Caco-2 (cell line): ENCODE data around the gene TMCC2. TPM values are rescaled to one million over a fixed set of nuclear protein-coding genes. Genes with fewer than 3 reads are reported as not detected.
A peak's percentile ranks its signal among the peaks of the same experiment; 100 is the strongest.

Experiments
- BruUV-seq: library from RNA; stranded (reverse); fragments of 400-500 nt; replicated peaks from 2 replicates; lab custom pipeline; 2021; lab: Mats Ljungman, UMichigan
- CTCF ChIA-PET: fragments of 300-600 bp; sonication (Branson Sonifier 250); formaldehyde crosslinking; loops from one replicate; lab custom pipeline; 2022; ENCODE audit warnings: antibody characterized with exemption; lab: Charles Lee
- POLR2A ChIA-PET: fragments of 300-600 bp; sonication (Branson Sonifier 250); formaldehyde crosslinking; loops from one replicate; lab custom pipeline; 2022; ENCODE audit warnings: antibody characterized with exemption; lab: Charles Lee
- DNase-seq, 2 experiments: peaks; one replicate each; pipeline versions ENCODE4 v3.0.0 to v3.0.0-alpha.2; 2020 to 2022
- H3K27me3 ChIP-seq: replicated peaks from 2 replicates; pipeline ENCODE4 v1.6.0; 2011; ENCODE audit warnings: low read length; ENCODE audit not compliant: control insufficient read depth, insufficient read depth
- H3K36me3 ChIP-seq: 2 replicates; pipeline ENCODE4 v1.5.1; 2011; ENCODE audit warnings: low read length; ENCODE audit not compliant: control insufficient read depth, insufficient read depth
- H3K4me1 ChIP-seq: fragments of 250-450 bp; sonication (Bioruptor Pico); 2 replicates; pipeline ENCODE4 v1.5.1; 2020; ENCODE audit warnings: mild to moderate bottlenecking
- H3K4me3 ChIP-seq: 2 replicates; pipeline ENCODE4 v1.5.1; 2011; ENCODE audit warnings: low read depth, mild to moderate bottlenecking, control low read depth, low read length
- H3K9me3 ChIP-seq: fragments of 250-450 bp; sonication (Bioruptor Pico); 2 replicates; pipeline ENCODE4 v1.5.1; 2020; ENCODE audit warnings: mild to moderate bottlenecking, moderate library complexity
- H3K27ac Mint-ChIP-seq: one replicate; pipeline ENCODE4 v1.8.0; 2022; ENCODE audit warnings: mixed read lengths; ENCODE audit not compliant: unreplicated experiment
- H3K27me3 Mint-ChIP-seq: one replicate; pipeline ENCODE4 v1.8.0; 2022; ENCODE audit warnings: mixed read lengths; ENCODE audit not compliant: insufficient read depth, unreplicated experiment
- H3K36me3 Mint-ChIP-seq: one replicate; pipeline ENCODE4 v1.8.0; 2022; ENCODE audit warnings: mild to moderate bottlenecking, mixed read lengths; ENCODE audit not compliant: insufficient read depth, unreplicated experiment
- H3K4me1 Mint-ChIP-seq: one replicate; pipeline ENCODE4 v1.8.0; 2022; ENCODE audit warnings: low read depth, mixed read lengths; ENCODE audit not compliant: unreplicated experiment
- H3K4me3 Mint-ChIP-seq: one replicate; pipeline ENCODE4 v1.8.0; 2022; ENCODE audit warnings: mild to moderate bottlenecking, moderate library complexity, mixed read lengths; ENCODE audit not compliant: unreplicated experiment
- H3K9me3 Mint-ChIP-seq: one replicate; pipeline ENCODE4 v1.8.0; 2022; ENCODE audit warnings: mixed read lengths; ENCODE audit not compliant: unreplicated experiment
- CTCF ChIP-seq, 2 experiments: fragments of 200-600 bp in 1 of 2; IDR thresholded peaks; 1 replicate in 1 of 2; 2 replicates in 1 of 2; pipeline versions ENCODE4 v1.5.1 to v1.8.0; 2011 to 2022; ENCODE audit warnings: antibody characterized with exemption in 1 of 2, control low read depth in 1 of 2, inconsistent platforms in 1 of 2, low read depth in 1 of 2, low read length in 1 of 2, mild to moderate bottlenecking in 1 of 2, moderate library complexity in 1 of 2; ENCODE audit not compliant: insufficient read depth in 1 of 2, severe bottlenecking in 1 of 2, unreplicated experiment in 1 of 2
- intact Hi-C: fragments of 100-400 bp; cut with micrococcal nuclease; formaldehyde crosslinking; loops from one replicate; pipeline ENCODE4 v1.10.0; 2022; ENCODE audit not compliant: unreplicated experiment
- total RNA-seq: library from RNA; stranded (reverse); gene quantifications from 2 replicates; pipeline ENCODE4 v1.2.3, GENCODE V29; 2022

Gene TMCC2
- total RNA-seq, 1 experiment from 2014 or later, result 0.91 TPM

DNA sequence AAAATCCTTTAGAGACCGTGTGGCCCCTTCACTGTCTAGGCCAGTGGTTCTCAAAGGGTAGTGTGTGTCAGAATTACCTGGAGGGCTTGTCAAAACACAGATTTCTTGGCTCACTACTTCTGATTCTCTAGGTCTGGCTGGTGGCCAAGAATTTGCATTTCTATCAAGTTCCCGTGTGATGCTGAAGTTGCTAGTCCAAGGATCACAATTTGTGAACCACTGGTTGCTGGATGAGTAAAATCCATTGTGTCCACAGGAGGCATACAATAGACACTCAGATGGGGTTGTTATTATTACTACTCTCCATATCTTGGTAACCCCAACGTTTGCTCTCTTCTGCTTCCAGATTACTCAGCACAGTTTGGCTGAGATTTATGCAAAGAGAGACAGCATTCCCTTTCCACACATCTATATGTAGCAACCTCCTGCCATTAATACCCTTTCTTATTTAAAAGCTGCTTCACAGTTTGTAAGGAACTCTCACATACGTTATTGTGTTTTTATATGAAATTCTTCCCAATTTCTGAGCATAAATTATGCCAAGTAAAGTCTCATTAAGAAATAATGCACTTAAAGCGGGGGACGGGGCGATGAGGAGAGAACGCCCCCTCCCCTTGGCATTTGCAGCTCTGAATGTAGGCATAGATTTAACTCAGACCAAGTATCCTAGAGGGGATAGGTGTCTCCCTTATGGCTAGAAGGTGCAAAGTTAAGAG lies 720 bp upstream of the TMCC2 start:
- H3K36me3 ChIP-seq, result no peaks in the 10 kb centered on the region
- Mint-ChIP-seq H3K36me3 (no peaks in the 10 kb centered on the region), H3K4me1 (peaks cover 7% of the 10 kb centered on the region), H3K27me3 (peaks cover 5% of the 10 kb centered on the region), H3K27ac (no peak overlapping the region), H3K4me3 (peak overlapping the region; percentile 83), H3K9me3 (no peaks in the 10 kb centered on the region)
- no peak for DNase-seq
- H3K4me1 ChIP-seq, result no peaks in the 10 kb centered on the region
- peak overlapping the region; percentile 66 for H3K4me3 ChIP-seq
- H3K9me3 ChIP-seq, result no peaks in the 10 kb centered on the region
- intact Hi-C loops, result loop anchor here (2.0 kb wide), 1 partner anchor 16 kb away; the partner anchor contains the start of gene DSTYK
- H3K27me3 ChIP-seq, result no peaks in the 10 kb centered on the region; the same call in 1 of the 2 replicates
- ChIA-PET CTCF (interaction anchor here (1.3 to 4.3 kb wide), 3 partner anchors 30 to 420 kb away, joined by 3 to 57 read pairs (median 4); no protein-coding TSS in a partner anchor), POLR2A (interaction anchor here (0.5 kb wide), 1 partner anchor 638 kb away, joined by 10 read pairs; no protein-coding TSS in a partner anchor)
- no peak for TF ChIP-seq CTCF (IDR thresholded peaks at IDR 0.05; ENCODE audit: insufficient read depth in 1 of 2, low read depth in 1 of 2, low read length in 1 of 2, severe bottlenecking in 1 of 2, unreplicated experiment in 1 of 2)
- no TSS peak for BruUV-seq

DNA sequence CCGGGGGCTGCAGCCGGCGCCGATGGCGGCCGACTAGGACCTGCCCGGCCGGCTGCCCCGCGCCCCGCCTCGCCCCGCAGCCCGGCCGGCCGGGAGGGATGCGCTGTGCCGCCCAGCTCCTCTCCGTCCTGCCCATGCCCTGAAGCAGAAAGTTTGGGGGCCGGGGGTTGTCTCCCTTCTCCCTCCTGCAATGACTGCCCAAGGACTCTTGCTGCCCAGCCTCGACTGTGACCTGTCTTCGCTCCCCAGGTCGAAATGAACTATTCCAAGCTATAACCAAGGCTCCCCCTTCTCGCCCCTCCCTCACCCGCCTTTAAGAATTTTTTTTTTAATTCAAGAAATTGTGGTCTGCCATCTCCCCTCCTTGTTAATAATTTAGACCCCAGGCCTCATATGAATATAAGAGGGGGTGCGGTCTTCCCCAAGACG lies 361 bp downstream of the TMCC2 start:
- no peaks in the 10 kb centered on the region for H3K36me3 Mint-ChIP-seq
- peaks cover 7% of the 10 kb centered on the region for H3K4me1 Mint-ChIP-seq
- H3K27me3 ChIP-seq, result no peaks in the 10 kb centered on the region; the same call in 1 of the 2 replicates
- DNase-seq, result no peak
- no peak for TF ChIP-seq CTCF (IDR thresholded peaks at IDR 0.05; ENCODE audit: insufficient read depth in 1 of 2, low read depth in 1 of 2, low read length in 1 of 2, severe bottlenecking in 1 of 2, unreplicated experiment in 1 of 2)
- BruUV-seq, result no TSS peak
- H3K27ac Mint-ChIP-seq, result no peak overlapping the region
- POLR2A ChIA-PET, result interaction anchor here (0.6 kb wide), 1 partner anchor 57 kb away, joined by 3 read pairs; no protein-coding TSS in a partner anchor
- peak overlapping the region; percentile 66 for H3K4me3 ChIP-seq
- intact Hi-C loops, result loop anchor here (2.0 kb wide), 1 partner anchor 97 kb away; no protein-coding TSS in a partner anchor
- no peaks in the 10 kb centered on the region for H3K9me3 ChIP-seq
- H3K9me3 Mint-ChIP-seq, result no peaks in the 10 kb centered on the region
- H3K27me3 Mint-ChIP-seq, result peaks cover 5% of the 10 kb centered on the region
- H3K4me3 Mint-ChIP-seq, result peak overlapping the region; percentile 83
- no peaks in the 10 kb centered on the region for H3K4me1 ChIP-seq
- CTCF ChIA-PET, result interaction anchor here (0.6 to 4.3 kb wide), 14 partner anchors 18 to 421 kb away, joined by 3 to 57 read pairs (median 4); partner anchors contain the start of gene TMEM81
- no peaks in the 10 kb centered on the region for H3K36me3 ChIP-seq

GRCh38 chr1:205229399-205229871 lies 1.7 kb downstream of the TMCC2 start:
- Histone ChIP-seq H3K9me3 (no peaks in the 10 kb centered on the region), H3K27me3 (no peaks in the 10 kb centered on the region), H3K36me3 (no peaks in the 10 kb centered on the region), H3K4me1 (no peaks in the 10 kb centered on the region), H3K4me3 (peak overlapping the region; percentile 66)
- Mint-ChIP-seq H3K4me1 (peaks cover 7% of the 10 kb centered on the region), H3K36me3 (no peaks in the 10 kb centered on the region), H3K9me3 (no peaks in the 10 kb centered on the region), H3K27ac (no peak overlapping the region), H3K4me3 (peak overlapping the region; percentile 83), H3K27me3 (peaks cover 5% of the 10 kb centered on the region)
- CTCF ChIA-PET, result interaction anchor here (0.6 to 4.3 kb wide), 22 partner anchors 12 to 256 kb away, joined by 3 to 57 read pairs (median 4); no protein-coding TSS in a partner anchor
- intact Hi-C loops, result loop anchor here (1.0 to 2.0 kb wide), 2 partner anchors 27 to 95 kb away; no protein-coding TSS in a partner anchor
- TF ChIP-seq CTCF (IDR thresholded peaks at IDR 0.05; ENCODE audit: insufficient read depth in 1 of 2, low read depth in 1 of 2, low read length in 1 of 2, severe bottlenecking in 1 of 2, unreplicated experiment in 1 of 2), result peak; percentile 8 to 49
- peak; percentile 78 to 79 for DNase-seq
- BruUV-seq, result no TSS peak
- POLR2A ChIA-PET, result interaction anchor here (0.5 kb wide), 1 partner anchor 96 kb away, joined by 3 read pairs; no protein-coding TSS in a partner anchor
